AG04450 (cell line): Measurements from ENCODE around the gene FNIP2. TPM values are rescaled to one million over a fixed set of nuclear protein-coding genes. Genes with fewer than 3 reads are reported as not detected.

Experiments used
- CTCF ChIA-PET: fragments of 300-600, 350-600 bp; formaldehyde crosslinking; extraction: SDS; loops from one replicate; lab custom pipeline; 2022; ENCODE audit warnings: antibody characterized with exemption, inconsistent platforms; lab: Charles Lee
- POLR2A ChIA-PET: fragments of 350-600 bp; formaldehyde crosslinking; extraction: SDS; loops from one replicate; lab custom pipeline; 2021; ENCODE audit warnings: antibody characterized with exemption, inconsistent platforms; lab: Yijun Ruan, JAX
- DNase-seq: peaks from one replicate; pipeline ENCODE4 v3.0.0-alpha.2; 2011; ENCODE audit warnings: low read depth, low spot score
- H3K27ac ChIP-seq: one replicate; pipeline ENCODE4 v1.5.1; 2012; ENCODE audit warnings: low read depth, low read length, control low read depth
- H3K27me3 ChIP-seq: one replicate; pipeline ENCODE4 v1.6.0; 2012; ENCODE audit warnings: low read length; ENCODE audit not compliant: control insufficient read depth, insufficient read depth
- H3K4me3 ChIP-seq: 2 replicates; pipeline ENCODE4 v1.5.1; 2011; ENCODE audit warnings: mild to moderate bottlenecking, low read depth, low read length, control low read depth
- H3K9me3 ChIP-seq: 2 replicates; pipeline ENCODE4 v1.5.1; 2012; ENCODE audit warnings: low read length; ENCODE audit not compliant: control insufficient read depth, insufficient read depth
- polyA plus RNA-seq: library from polyadenylated mRNA; depleted of rRNA; stranded (reverse); fragments of >200 nt; gene quantifications from 2 replicates; pipeline ENCODE4 v1.2.3, GENCODE V29; 2011
- TF ChIP-seq, protein P1 (sequence below): IDR thresholded peaks from 2 replicates; pipeline ENCODE4 v1.5.1; 2011; ENCODE audit warnings: low read depth, low read length, control low read depth, inconsistent platforms

FNIP2 gene
- polyA plus RNA-seq, 1 experiment = 8.4 TPM

DNA sequence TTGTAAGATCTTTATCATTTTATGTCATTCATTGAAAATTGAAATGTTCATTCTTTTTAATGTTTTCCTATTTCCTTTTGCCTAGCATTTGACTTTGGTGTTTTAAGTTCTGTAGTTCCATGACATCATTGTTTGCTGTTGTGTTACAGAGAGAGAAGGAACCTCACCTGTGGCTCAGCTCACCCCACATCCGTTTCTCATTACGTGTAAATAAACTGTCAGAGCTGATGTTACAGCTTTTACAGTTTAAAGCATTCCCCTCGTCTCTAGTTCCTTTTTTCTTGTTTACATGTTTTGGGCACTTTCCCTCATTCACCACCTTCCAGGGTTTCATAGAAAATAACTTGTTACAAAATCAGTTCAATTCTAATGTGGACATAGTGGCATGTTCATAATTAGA lies 137.2 kb downstream of the FNIP2 start:
- H3K4me3 ChIP-seq = no peak overlapping the region
- TF ChIP-seq, protein P1, sequence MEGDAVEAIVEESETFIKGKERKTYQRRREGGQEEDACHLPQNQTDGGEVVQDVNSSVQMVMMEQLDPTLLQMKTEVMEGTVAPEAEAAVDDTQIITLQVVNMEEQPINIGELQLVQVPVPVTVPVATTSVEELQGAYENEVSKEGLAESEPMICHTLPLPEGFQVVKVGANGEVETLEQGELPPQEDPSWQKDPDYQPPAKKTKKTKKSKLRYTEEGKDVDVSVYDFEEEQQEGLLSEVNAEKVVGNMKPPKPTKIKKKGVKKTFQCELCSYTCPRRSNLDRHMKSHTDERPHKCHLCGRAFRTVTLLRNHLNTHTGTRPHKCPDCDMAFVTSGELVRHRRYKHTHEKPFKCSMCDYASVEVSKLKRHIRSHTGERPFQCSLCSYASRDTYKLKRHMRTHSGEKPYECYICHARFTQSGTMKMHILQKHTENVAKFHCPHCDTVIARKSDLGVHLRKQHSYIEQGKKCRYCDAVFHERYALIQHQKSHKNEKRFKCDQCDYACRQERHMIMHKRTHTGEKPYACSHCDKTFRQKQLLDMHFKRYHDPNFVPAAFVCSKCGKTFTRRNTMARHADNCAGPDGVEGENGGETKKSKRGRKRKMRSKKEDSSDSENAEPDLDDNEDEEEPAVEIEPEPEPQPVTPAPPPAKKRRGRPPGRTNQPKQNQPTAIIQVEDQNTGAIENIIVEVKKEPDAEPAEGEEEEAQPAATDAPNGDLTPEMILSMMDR = no peak
- no peaks in the 10 kb centered on the region for H3K27me3 ChIP-seq
- CTCF ChIA-PET = interaction anchor here (0.7 kb wide), 2 partner anchors 50 to 207 kb away, joined by 3 read pairs; no protein-coding TSS in a partner anchor
- no peak for DNase-seq
- H3K27ac ChIP-seq = no peak overlapping the region
- POLR2A ChIA-PET = no interaction called here
- no peaks in the 10 kb centered on the region; the same call in 1 of the 2 replicates for H3K9me3 ChIP-seq

DNA sequence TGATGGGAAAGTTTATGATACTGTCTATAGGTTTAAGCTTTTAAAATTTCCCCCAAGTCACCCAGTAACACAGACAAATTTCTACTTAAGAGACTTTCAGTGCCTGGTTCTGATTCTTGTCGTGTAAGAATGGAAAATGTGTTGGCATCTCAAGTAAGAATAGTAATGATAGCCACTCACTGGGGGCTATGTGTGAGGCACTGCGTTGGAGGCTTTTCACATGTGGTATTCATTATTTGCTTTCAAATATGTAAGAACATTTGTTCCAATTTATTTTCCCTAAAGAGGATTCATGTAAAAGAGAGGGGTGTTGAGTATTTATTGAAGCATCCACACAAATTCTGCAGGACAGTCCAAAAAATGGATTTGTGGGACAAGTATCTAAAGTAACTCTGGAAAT lies 143.6 kb downstream of the FNIP2 start:
- no peak overlapping the region for H3K4me3 ChIP-seq
- H3K27ac ChIP-seq = no peak overlapping the region
- TF ChIP-seq, protein P1 = no peak
- ChIA-PET CTCF (no interaction called here), POLR2A (no interaction called here)
- no peaks in the 10 kb centered on the region for H3K27me3 ChIP-seq
- no peaks in the 10 kb centered on the region for H3K9me3 ChIP-seq
- no peak for DNase-seq

DNA sequence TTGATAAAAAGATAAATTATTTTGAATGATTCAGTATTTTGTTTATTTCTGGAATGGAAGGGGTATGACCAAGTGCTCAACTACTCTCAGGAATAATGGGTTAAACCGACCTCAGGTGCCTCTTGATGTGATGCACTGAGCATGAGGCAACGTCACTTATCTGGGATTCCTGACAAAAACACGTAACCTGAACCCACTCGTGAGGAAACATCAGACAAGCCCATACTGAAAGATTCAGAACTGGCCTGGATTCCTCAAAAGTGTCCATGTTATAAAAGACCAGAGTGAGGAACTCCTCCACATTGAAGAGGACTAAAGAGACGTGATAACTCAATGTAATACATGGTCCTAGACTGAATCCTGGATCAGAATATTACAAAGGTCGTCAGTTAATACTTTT lies 144.0 kb downstream of the FNIP2 start:
- DNase-seq = peak; percentile 21
- CTCF ChIA-PET = no interaction called here
- POLR2A ChIA-PET = no interaction called here
- Histone ChIP-seq H3K9me3 (no peaks in the 10 kb centered on the region), H3K4me3 (no peak overlapping the region), H3K27me3 (no peaks in the 10 kb centered on the region), H3K27ac (no peak overlapping the region)
- TF ChIP-seq, protein P1 = no peak

DNA sequence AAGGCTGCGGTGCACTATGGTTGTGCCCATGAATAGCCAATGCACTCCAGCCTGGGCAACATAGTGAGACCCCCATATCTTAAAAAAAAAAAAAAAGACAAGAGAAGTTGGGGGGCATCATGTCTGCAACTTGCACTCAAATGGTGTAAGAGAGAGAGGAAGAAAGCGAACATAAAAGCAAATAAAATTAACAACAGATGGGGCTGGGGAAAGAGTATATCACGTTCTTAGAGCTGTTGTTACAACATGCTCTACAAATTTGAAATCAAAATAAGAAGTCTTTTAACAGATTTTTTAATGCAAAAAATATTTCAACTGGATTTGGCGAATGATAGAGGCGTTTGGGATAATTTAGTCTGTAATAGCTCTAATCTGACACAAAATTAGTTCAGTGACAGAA lies 144.9 kb downstream of the FNIP2 start:
- Histone ChIP-seq H3K27ac (no peak overlapping the region), H3K9me3 (no peaks in the 10 kb centered on the region), H3K27me3 (no peaks in the 10 kb centered on the region), H3K4me3 (no peak overlapping the region)
- no peak for DNase-seq
- ChIA-PET CTCF (interaction anchor here (1.9 kb wide), 1 partner anchor 9 kb away, joined by 5 read pairs; no protein-coding TSS in a partner anchor), POLR2A (interaction anchor here (1.0 kb wide), 1 partner anchor 83 kb away, joined by 3 read pairs; no protein-coding TSS in a partner anchor)
- TF ChIP-seq, protein P1 = no peak

DNA sequence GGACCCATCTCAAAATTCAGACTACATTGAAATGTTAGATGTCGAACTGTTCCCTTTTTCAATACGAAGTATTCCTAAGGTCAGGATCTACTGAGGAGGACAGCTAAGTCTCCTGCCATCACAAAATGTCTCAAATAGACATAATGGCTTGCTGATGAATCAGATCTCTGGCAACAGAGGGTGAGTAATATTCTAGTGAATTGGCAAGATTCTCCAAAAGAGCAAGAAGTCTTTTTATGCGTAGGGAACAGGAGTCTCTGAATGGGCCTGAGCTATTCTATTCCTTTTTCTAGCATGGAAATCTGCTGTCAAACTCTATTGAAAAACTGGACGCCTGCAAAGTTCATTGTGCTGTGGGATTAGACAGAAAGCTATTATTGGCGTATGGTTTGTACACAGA lies 145.4 kb downstream of the FNIP2 start:
- CTCF ChIA-PET = interaction anchor here (1.4 to 1.9 kb wide), 2 partner anchors 9 to 278 kb away, joined by 3 to 5 read pairs; no protein-coding TSS in a partner anchor
- POLR2A ChIA-PET = interaction anchor here (1.0 kb wide), 1 partner anchor 83 kb away, joined by 3 read pairs; no protein-coding TSS in a partner anchor
- no peak overlapping the region for H3K4me3 ChIP-seq

More for the DNA sequence above, 145.4 kb downstream of the FNIP2 start:
- Histone ChIP-seq H3K9me3 (no peaks in the 10 kb centered on the region), H3K27ac (no peak overlapping the region), H3K27me3 (no peaks in the 10 kb centered on the region)
- no peak for DNase-seq
- TF ChIP-seq, protein P1 = no peak
